ENCODE measurements around the gene VWA3B. TPM values are rescaled to one million over a fixed set of nuclear protein-coding genes. Genes with fewer than 3 reads are reported as not detected.

The VWA3B gene
- total RNA-seq, 1 donor = not detected

- DNase-seq (ENCODE audit: low read depth) = no peak
- no peak overlapping the region for H3K4me3 ChIP-seq (ENCODE audit: low read depth, low read length)
- no peak for TF ChIP-seq CTCF (IDR thresholded peaks at IDR 0.05; ENCODE audit: insufficient read depth, low read length)
Measured at GRCh38 chr2:98357849-98358248, 270.9 kb downstream of the VWA3B start.

GRCh38 chr2:98359986-98360385, 273.0 kb downstream of the VWA3B start:
- DNase-seq (ENCODE audit: low read depth) = no peak
- no peak overlapping the region for H3K4me3 ChIP-seq (ENCODE audit: low read depth, low read length)
- TF ChIP-seq CTCF (IDR thresholded peaks at IDR 0.05; ENCODE audit: insufficient read depth, low read length) = no peak

Other genes with a start within 250 kb of the VWA3B start
- gene TMEM131, start 91.2 kb upstream of the VWA3B start, total RNA-seq (ENCODE audit: low replicate concordance) = 11.9 and 45.1 TPM in 2 replicates